ENCODE data around the gene TMEM217.
"Not testable (repeated sequence)": the region's sequence is repeated elsewhere in the genome, so short reads cannot be mapped to it uniquely, and the experiment has no call there.

TMEM217 gene

DNA sequence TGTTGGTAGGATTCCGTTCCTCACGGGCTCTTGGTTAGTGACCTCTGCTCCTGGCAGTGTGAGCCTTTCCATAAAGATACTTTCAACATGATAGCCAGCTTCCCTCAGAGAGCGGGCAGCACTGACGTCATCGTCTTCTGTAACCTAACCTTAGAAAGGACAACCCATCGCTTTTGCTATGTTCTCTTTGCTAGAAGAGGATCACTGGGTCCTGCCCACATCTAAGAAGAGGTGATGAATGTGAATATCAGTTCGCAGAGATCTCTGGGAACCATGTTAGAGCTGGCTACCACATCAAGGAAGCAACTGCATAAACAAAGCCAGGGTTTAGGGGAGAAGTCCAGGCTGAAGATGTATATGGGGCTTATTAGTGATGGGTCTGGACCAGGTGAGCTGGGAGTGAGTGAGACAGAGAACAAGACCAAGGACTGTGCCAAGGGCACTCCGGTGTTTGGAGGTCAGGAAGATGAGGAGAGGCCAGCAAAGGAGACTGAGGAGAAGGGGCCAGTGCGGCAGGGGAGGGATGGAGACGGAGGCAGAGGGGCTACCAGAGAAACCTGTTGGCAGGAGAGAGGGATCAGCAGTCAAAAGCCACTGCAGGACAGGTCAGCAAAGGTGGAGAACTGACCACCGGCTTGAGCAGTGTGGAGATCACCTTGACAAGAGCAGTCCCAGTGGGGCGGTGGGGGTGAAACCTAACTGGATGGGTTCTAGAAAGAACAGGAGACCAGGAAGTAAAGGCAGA is 48.3 kb downstream of the TMEM217 start:
- DNase-seq, result no peak

DNA sequence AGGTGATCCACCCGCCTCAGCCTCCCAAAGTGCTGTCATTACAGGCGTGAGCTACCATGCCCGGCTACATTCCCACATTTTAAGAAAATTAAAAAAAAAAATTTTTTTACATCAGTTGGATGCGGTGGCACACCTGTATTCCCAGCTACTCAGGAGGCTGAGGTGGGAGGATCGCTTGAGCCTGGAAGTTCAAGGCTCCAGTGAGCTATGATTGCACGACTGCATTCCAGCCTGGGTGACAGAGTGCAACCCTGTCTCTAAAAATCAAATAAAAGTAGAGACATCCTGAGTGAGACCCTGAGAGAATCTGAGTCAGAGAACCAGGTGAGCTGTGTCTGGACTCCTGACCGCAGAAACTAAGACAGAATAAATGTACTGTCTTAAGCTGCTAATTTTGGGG is 49.2 kb downstream of the TMEM217 start:
- no peak for DNase-seq

DNA sequence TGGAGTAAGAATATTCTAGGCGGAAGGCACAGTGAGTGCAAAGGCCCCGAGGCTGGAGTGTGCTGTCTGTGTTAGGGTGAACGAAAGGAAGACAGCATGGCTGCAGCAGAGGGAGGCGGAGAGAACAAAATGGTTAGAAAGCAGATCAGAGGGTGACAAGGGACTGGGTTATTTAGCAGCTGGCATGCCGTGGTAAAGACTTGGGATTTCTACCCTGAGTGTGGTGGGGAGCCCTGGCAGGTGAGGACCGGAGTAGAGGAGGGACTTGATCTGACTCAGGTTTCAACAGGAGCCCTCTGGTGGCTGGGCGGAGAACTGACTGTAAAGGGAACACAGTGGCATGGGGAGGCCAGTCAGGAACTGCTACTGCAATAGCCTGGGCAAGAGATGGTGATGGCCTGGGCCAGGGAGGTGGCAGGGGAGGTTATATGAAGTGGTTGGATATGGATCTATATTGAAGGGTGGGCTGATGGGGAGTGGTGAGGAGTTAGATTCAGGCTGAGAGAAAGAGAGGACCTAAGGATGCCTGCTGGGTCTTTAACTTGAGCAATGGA is 50.0 kb downstream of the TMEM217 start:
- DNase-seq, result no peak

DNA sequence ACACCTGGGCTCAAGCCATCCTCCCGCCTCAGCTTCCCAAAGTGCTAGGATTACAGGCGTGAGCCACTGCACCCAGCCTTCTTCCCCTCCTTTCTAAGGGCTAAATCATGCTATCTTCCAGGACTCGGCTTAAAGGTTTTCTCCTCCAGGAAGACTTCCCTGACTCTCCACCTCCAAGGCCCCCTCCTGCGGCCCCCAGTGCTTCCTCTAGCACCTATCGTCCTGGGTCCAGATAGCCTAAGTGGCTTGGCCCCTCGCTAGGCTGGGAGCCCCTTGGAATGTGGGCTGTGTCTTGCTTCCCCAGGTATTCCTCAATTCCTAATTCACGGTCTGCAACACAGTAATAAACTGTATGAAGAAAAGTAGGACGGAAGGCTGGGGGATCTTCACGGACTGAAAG is 51.3 kb downstream of the TMEM217 start:
- no peak for DNase-seq

DNA sequence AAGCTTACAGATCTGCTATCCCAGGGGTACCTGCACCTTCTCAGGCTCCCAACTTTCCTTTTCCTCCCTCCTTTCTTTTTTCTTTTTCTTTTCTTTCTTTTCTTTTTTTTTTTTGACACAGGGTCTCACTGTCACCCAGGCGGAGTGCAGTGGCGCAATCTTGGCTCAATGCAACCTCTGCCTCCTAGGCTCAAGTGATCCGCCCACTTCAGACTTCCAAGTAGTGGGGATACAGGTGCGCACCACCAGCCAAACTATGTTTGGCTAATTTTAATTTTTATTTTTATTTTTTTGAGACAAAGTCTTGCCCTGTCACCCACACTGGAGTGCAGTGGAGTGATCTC is 52.0 kb downstream of the TMEM217 start:
- no peak for DNase-seq

DNA sequence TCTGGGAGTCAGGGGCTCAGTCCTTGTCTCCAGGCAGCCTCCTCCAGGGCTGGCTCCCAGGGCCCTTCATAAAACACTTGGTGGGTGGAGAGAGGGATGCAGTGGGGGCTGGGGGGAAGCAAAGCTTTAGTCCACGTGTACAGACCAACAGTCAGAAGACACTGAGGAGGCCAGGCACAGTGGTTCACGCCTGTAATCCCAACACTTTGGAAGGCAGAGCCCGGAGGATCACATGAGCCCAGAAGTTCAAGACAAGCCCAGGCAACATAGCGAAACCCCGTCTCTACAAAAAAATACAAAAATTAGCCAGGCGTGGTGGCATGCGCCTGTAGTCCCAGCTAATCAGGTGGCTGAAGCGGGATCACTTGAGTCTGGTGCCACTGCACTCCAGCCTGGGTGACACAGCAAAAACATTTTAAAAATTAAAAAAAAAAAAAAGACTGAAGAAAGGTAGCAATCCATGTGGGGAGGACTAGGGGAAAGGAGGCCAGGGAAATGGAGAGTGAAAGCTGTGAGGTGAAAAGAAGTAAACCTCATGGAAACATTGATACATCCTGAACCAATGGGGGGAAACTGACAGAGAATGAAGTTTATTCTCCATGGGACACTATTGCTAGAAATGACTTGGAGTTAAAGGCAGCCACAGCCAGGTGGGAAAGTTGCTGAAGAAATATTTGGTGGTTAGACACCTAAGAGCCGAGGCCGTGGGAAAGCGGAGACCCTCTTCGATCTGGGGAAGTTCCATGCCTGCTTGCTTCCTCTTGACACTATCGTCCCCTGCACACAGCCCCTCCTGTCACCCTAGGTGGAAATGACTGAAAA is 52.6 kb downstream of the TMEM217 start:
- no peak for DNase-seq

DNA sequence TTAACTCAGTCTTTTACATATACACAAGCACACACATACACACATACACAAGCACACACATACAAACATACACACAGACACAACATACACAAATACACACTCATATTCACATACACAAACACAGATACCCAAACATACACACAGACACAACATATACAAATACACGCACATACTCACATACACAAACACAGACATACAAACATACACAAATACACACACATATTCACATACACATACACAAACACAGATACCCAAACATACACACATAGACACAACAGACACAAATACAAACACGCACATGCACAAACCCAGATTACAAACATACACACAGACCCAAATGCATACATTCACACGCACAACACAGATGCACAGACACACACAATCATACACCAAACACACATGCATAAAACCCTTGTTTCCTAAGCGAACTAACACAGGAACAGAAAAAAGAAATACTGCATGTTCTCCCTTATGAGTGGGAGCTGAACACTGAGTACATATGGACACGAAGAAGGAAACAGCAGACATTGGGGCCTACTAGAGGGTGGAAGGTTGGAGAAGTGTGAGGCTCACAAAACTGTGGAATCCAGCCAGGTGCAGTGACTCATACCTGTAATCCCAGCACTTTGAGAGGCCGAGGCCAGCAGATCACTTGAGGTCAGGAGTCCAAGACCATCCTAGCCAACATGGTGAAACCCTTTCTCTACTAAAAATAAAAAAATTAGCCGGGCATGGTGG is 53.8 kb downstream of the TMEM217 start:
- no peak for DNase-seq

DNA sequence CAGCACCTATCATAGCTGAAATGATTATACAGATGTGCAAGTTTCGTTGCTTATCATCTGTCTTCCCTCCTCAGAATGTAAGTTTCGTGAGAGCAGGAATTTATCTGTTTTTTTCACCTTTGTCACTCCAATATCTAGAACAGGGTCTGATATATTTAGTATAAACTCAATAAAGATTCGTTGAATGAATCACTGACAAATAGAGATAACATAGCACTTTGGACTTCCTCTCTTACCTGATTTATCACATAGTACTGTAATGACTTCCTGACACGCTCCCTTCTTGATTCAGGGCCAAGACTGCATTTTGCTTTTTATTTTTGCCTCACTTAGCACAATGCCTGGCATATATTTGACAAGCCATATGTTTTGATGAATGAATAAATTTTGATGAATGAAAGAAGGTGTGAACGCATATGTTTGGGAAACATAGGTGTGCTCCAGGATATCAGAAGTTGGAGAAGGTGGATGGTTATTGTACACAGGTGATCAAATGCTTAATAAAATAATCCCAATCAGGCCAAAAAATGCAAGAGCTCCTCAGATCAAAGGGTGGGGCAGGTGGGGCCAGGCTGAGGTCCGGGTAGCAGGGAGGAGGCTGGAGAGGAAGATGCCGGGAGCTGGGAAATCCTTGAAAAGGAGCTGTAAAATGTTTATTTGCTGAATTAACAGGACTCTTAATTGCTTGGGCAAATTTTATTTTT is 55.0 kb downstream of the TMEM217 start:
- no peak for DNase-seq

DNA sequence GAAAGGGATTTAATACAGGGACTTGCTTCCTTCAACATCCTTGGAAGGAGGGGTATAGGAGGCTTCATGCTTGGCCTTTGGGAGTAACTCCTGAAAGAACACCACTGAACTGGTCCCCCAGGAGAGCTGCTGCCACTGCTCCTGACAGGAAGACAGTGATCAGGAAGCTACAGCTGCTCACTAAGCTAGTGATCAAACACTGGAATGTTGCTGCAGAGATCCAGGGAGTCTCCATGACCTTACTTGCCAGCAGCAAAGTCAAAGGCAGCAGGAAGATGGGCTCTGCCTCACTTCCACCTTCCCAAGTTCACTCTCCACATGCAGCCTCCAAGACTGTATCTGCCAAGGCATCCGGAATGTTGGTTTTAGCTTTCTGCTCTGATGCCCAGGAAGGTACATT is 56.2 kb downstream of the TMEM217 start:
- DNase-seq, result no peak

DNA sequence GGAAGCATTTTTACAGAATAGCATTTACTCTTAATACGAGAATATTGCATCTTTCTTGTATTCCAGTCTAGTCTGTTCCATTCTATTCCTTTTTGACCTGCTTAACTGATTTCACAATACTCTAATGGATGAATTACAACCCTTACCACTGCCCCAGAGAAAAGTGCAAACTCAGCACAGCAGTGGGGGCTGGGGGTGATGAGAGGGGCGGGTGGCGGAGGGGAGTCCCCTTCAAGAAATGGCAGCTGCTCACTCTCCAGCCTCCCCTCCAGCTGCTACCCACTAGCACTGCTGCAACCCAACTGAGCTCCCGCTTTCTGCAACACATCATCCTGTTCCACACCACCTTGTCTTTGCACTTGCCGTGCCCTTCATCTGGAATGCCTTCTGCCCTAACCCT is 57.9 kb downstream of the TMEM217 start:
- DNase-seq, result no peak

DNA sequence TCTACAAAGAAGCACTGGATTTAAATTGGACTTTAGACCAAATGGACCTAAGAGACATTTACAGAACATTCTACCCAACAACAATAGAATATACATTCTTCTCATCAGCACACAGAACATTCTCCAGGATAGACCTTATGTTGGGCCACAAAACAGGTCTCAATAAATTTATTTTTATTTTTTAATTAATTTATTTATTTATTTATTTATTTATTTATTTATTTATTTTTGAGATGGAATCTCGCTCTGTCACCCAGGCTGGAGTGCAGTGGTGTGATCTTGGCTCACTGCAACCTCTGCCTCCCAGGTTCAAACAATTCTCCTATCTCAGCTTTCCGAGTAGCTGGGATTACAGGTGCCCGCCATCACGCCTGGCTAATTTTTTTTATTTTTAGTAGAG is 61.5 kb downstream of the TMEM217 start:
- DNase-seq, result not testable (repeated sequence)

DNA sequence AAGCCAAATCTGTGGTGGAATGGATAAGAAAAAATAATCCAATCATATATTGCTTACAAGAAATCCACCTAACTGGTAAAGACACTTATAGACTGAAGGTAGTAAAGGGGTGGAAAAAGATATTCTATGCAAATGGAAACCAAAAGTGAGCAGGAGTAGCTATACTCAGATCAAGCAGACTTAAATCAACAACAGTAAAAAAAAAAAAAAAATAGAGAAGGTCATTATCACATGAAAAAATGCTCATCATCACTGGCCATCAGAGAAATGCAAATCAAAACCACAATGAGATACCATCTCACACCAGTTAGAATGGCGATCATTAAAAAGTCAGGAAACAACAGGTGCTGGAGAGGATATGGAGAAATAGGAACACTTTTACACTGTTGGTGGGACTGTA is 63.1 kb downstream of the TMEM217 start:
- DNase-seq, result not testable (repeated sequence)

DNA sequence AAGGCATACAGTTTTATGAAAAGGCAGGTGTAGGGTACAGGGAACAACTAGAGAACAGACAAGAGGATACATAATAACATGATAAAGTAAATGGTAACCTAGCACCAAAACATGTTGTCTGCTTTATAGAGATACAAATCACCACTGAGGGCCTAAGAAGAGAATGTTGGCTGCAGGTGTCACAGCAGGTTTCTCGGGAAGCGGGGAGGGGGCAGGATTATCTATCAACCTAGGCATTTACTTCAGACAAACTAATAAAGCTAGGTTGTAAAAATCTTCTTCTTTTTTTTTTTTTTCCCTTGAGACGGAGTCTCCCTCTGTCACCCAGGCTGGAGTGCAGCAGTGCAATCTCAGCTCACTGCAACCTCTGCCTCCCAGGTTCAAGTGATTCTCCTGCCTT is 65.3 kb downstream of the TMEM217 start:
- no peak for DNase-seq

DNA sequence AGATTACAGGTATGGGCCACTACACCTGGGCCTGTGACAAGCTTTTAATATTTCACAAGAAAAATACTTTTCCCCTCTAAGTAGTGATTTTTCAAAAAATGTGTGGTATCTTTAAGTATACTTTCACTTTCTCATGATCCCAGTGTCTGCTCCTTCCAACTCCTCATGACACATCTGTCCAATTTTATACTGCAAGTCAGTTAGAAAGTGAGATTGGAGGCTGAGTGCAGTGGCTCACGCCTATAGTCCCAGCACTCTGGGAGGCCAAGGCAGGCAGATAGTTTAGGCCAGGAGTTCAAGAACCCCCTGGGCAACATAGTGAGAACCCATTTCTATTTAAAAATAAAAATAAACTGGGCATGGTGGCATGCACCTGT is 67.8 kb downstream of the TMEM217 start:
- no peak for DNase-seq

DNA sequence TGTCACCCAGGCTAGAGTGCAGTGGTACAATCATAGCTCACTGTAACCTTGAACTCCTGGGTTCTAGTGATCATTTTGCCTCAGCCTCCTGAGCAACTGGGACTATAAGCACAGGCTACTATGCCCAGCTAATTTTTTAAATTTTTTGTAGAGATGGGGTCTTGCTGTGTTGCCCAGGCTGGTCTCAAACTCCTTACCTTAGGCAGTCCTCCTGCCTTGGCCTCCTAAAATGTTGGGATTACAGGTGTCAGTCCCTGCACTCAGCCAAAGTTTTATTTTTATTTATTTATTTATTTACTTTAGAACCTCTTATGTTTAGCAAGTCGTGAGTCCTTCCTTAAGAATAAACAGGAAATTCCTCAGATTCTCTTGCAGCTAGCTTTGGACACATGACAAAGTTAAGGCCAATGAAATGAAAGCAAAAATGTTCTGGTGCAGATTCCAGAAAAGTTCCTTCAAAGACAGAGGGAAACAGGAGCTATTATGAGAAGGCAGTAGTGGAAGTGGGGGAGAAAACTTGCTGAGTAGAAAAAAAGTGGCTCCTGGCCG is 68.9 kb downstream of the TMEM217 start:
- no peak for DNase-seq

DNA sequence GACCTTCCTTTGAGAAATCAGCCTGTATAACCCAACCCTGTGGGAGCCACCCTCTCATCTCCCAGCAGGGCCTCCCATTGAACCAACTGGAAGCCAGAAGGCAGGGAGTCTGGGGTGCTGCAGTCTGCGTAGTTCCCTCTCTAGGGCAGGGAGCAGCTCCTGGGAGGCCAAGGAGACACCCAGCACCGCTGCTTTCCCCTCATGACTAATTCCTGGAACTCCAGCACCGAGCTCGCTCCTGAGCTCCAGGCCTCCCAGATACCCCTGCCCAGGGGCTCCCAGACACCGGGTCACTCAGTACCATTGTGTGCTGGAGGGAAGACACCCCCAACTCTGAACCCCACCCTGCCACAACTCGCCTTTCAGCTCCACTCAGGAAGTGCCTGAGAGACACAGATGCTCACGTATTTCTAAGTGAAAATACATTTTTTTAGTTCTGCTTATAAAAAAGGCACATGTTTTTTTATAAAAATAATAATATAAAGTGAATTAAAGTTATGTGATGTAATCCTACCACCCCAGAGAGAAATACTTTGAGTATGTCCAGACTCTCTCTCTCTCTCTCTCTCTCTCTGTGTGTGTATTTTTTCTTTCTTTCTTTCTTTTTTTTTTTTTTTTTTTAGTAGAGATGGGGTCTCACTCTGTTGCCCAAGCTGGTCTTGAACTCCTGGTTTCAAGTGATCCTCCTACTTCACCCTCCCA is 70.5 kb downstream of the TMEM217 start:
- DNase-seq, result no peak

DNA sequence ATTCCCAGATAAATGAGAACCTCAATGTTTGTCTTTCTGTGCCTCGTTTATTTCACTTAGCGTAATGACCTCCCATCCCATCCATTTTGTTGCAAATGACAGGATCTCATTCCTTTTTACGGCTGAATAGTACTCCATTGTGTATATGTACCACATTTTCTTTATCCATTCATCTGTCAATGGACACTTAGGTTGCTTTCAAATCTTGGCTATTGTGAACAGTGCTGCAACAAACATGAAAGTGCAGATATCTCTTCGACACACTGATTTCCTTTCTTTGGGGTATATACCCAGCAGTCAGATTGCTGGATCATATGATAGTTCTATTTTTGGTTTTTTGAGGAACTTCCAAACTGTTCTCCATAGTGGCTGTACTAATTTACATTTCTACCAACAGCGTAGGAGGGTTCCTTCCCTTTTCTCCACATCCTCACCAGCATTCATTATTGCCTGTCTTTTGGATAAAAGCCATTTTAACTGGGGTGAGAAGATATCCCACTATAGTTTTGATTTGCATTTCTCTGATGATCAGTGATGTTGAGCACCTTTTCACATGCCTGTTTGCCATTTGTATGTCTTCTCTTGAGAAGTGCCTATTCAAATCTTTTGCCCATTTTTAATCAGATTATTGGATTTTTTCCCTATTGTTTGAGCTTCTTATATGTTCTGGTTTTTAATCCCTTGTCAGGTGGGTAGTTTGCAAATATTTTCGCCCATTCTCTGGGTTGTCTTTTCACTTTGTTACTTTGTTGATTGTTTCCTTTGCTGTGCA is 71.8 kb downstream of the TMEM217 start:
- not testable (repeated sequence) for DNase-seq

DNA sequence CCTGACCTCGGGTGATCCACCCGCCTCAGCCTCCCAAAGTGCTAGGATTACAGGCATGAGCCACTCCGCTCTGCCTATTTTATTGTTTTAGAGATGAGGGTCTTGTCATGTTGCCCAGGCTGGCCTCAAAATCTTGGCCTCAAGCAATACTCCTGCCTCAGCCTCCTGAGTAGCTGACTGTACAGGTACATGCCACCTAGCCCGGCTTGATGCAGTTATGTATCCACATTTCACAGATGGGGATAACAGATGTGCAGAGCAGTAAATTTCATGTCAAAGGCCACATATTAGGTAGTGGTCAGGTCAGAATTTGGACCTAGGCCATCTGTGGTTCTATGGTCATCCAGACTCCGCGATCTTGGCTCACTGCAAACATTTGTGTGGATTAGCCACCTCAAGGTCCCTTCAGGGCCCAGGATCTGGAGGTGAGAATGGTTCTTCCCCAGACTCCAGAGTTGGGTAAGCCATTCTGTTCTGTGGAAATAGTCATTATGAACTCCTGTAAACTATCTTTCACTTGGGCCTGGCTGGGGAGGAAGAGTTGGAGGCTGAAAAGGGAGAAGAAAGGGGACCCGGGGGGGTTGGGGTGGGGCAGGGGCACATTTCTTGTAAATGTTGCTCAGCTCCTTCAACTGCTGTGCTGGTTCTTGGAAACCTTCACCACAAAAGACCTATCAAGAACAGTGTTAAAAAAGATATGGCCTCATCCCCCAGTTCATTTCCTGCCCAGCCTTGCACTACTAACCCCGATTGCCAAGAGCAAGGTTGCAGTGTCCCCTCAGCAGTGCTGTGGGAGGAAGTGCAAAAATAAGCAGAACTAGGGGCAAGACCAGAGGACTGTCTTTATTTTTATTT is 75.0 kb downstream of the TMEM217 start:
- no peak for DNase-seq

DNA sequence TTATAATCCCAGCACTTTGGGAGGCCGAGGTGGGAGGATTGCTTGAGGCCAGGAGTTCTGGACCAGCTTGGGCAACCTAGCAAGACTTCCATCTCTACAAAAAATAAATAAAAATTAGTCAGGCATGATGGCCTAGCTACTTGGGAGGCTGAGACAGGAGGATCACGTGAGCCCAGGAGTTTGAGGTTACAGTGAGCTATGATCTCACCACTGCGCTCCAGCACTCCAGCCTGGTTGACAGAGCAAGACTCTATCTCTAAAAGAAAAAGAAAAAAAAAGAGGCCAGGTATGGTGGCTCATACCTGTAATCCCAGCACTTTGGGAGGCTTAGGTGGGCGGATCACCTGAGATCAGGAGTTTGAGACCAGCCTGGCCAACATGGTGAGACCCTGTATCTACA is 77.3 kb downstream of the TMEM217 start:
- not testable (repeated sequence) for DNase-seq

DNA sequence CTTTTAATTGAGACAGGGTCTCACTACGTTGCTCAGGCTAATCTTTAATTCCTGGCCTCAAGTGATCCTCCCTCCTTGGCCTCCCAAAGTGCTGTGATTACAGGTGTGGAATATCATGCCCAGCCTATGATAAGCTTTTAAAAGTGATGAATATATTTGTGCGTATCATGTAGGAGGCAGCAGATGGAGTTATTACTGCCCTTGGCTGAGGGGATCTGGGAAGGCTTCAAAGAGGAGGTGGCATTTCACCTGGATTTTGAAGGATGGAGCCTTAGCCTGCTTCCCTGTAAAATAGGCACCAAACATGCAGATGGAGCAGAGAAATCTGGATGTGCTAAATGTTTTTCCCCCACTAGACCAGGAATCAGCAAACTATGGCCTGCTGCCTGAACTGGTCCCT is 77.9 kb downstream of the TMEM217 start:
- DNase-seq, result no peak

Measured in NCI-H1048 (cell line).